Right cardiac atrium (tissue), 5 donors: Measurements from ENCODE around the gene RBBP7. TPM values are rescaled to one million over a fixed set of nuclear protein-coding genes. Genes with fewer than 3 reads are reported as not detected.

ENCODE experiments used
- ATAC-seq, 2 donors: fragments of 200-7000 bp; cut with Tn5 transposase; one replicate each; pipeline versions ENCODE4 v1.8.0 to v1.9.1; 2020; ENCODE audit warnings: moderate library complexity in 2 of 2, mild to moderate bottlenecking in 1 of 2
- DNase-seq, 3 donors: peaks; one replicate each; pipeline ENCODE4 v3.0.0-alpha.2; 2020
- H3K27ac ChIP-seq: one replicate; pipeline ENCODE4 v1.5.1; 2013; ENCODE audit warnings: mild to moderate bottlenecking, low read length, control low read depth, moderate library complexity
- H3K27me3 ChIP-seq: one replicate; pipeline ENCODE4 v1.6.1; 2013; ENCODE audit not compliant: control insufficient read depth, insufficient read depth
- H3K4me1 ChIP-seq: one replicate; pipeline ENCODE4 v1.6.1; 2013; ENCODE audit warnings: low read length; ENCODE audit not compliant: control insufficient read depth, insufficient read depth
- H3K4me3 ChIP-seq: one replicate; pipeline ENCODE4 v1.5.1; 2013; ENCODE audit warnings: low read length, control low read depth
- H3K9me3 ChIP-seq: one replicate; pipeline ENCODE4 v1.6.1; 2013; ENCODE audit warnings: low read length; ENCODE audit not compliant: control insufficient read depth
- WGBS: extraction: QIAGEN DNeasy Blood & Tissue Kit; methylation state at CpG from one replicate; pipeline ENCODE4 v1.1.7; 2013; 5-methylcytosine and 5-hydroxymethylcytosine counted together
- intact Hi-C, 4 donors: fragments of 100-400 bp; cut with DNase I; formaldehyde crosslinking; loops; one replicate each; pipeline versions ENCODE4 v1.11.0 to v1.14.0; 2022 to 2023
- polyA plus RNA-seq: library from polyadenylated mRNA; stranded (reverse); fragments of 200-250 nt; gene quantifications from one replicate; pipeline ENCODE4 v1.2.3, GENCODE V29; 2013
- total RNA-seq, 4 donors: library from RNA; stranded (reverse); fragmentation: NEBNext Ultra II Directional; extraction: Animal tissue kit (Norgen Biotek cat#: 25700); gene quantifications; one replicate each; pipeline ENCODE4 v1.2.1, GENCODE V29; 2021
- donor health status: healthy with polysubstance abuse.
- donor health status: DM: no; HTN: yes; CAD: no.
- donor health status: DM: no; HTN: no; CAD: no.
- donor health status: DM: no; HTN: yes; CAD: no; lungs with severe emphysema.
- donor health status: DM: yes; HTN: yes; CAD: no.

Gene RBBP7
- total and polyA plus RNA-seq, 5 donors: 86.9 to 118 (median 94.3) TPM

DNA sequence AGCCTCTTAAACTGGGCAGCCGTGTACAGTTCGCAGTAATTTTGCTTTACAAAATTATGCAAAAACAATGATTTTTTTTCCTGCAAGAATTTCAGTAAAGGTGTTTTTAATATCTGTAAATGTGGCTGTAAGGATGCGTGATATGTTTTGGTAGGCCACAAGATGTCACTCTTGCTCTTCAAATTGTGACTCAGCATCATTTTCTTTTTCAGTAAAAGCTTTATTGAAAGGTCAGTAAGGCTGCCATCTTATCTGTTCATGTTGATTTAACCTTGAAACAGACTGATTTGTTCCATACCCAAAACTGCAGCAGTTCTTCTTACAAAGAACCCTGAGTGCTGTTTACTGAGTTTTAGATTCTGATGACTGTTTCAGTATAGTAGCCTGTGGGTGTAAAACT, 44.0 kb downstream of the RBBP7 start:
- ATAC-seq: peak; percentile 11 to 50
- 58% methylated on average over 3 of the region's 3 CpGs for WGBS
- H3K27ac ChIP-seq: no peak overlapping the region
- no peak for DNase-seq
- H3K4me1 ChIP-seq: no peaks in the 10 kb centered on the region
- intact Hi-C loops: loop anchor here in 2 of 4 donors (5.0 to 10.0 kb wide), 2 partner anchors 36 to 219 kb away; no protein-coding TSS in a partner anchor
- H3K4me3 ChIP-seq: no peak overlapping the region
- H3K9me3 ChIP-seq: no peaks in the 10 kb centered on the region
- H3K27me3 ChIP-seq: no peaks in the 10 kb centered on the region

DNA sequence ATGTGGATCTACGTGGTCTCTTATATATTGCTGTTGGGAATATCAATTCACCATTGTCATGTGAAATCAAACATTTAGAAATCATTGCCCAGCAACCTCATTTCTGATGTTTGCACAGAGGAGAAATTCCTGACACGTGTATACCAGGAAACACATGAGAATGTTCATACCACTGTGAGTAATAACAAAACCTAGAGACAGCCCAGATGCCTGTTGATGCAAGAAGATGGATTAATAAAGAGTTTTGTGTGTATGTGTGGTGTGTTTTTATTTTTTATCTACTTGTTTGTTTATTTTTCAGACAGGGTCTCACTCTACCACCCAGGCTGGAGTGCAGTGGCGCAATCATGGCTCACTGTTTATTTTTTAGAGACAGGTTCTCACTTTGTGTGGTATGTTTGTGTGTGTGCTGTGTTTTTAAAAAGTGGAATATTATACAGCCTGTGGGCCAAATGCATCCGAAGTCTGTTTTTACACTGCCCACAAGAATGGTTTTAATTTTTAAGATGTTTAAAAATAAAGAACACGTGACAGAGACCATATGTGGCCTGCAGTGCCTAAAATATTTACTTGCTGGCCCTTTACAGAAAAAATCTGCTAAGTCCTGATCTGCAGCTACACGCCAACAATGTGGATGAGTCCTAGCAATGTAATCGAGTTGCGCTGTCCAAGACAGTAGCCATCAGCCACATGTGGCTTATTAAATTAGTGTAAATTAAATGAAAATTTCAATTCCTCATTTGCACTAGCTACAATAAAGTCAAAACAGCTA, 44.7 kb downstream of the RBBP7 start:
- H3K27ac ChIP-seq: no peak overlapping the region
- no peaks in the 10 kb centered on the region for H3K4me1 ChIP-seq
- ATAC-seq (no peak), DNase-seq (no peak)
- H3K9me3 ChIP-seq: no peaks in the 10 kb centered on the region
- intact Hi-C loops: loop anchor here in 2 of 4 donors (5.0 to 10.0 kb wide), 2 partner anchors 37 to 219 kb away; no protein-coding TSS in a partner anchor
- no peak overlapping the region for H3K4me3 ChIP-seq
- H3K27me3 ChIP-seq: no peaks in the 10 kb centered on the region
- 82% methylated on average over 8 of the region's 8 CpGs for WGBS

DNA sequence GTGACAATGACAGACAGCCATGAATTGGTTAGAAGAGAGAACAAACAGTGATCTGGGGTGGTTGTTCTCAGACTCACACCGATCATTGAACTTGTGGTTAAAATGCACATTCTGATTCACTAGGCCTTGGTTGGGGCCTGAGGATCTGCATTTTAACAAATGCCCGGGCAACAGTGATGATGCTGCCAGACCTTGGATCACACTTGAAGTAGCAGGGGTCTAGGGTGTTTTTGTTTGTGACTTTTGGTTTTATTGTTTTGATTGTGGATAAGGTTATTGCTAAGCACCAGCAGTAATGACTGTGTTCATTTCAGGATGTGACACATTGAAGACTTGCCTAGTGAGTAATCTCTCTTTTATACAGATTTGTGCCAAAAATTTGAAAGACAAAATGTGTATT, 47.4 kb downstream of the RBBP7 start:
- ATAC-seq (no peak), DNase-seq (no peak)
- Histone ChIP-seq H3K27ac (no peak overlapping the region), H3K4me1 (no peaks in the 10 kb centered on the region), H3K27me3 (no peaks in the 10 kb centered on the region), H3K9me3 (no peaks in the 10 kb centered on the region), H3K4me3 (no peak overlapping the region)
- intact Hi-C loops: loop anchor here in 1 of 4 donors (10.0 kb wide), 1 partner anchor 222 kb away; no protein-coding TSS in a partner anchor
- WGBS: 78% methylated on average over 2 of the region's 2 CpGs

DNA sequence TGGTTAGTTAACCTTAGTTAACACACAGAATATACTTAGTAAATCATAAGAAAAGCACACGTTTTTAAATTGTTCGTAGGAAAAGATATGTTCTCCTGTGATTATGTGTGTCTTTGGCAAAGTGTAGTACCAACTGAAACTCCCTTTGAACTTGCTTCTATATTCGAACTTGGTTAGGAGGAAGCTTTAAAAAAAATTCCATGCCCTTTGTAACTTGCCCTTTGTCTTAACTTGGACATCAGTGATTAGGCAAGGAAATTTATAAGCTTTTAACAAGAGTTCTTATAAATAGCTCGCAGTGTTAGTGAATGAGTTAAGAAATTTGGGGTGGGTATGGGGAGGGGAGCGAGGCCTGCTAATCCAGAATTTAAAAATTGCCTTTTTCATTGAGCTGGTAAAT, 50.5 kb downstream of the RBBP7 start:
- intact Hi-C loops: loop anchor here in 1 of 4 donors (10.0 kb wide), 1 partner anchor 225 kb away; no protein-coding TSS in a partner anchor
- WGBS: 68% methylated on average over 5 of the region's 5 CpGs
- Histone ChIP-seq H3K4me3 (no peak overlapping the region), H3K27me3 (no peaks in the 10 kb centered on the region), H3K27ac (no peak overlapping the region), H3K9me3 (no peaks in the 10 kb centered on the region), H3K4me1 (no peaks in the 10 kb centered on the region)
- no peak for DNase-seq
- no peak for ATAC-seq

DNA sequence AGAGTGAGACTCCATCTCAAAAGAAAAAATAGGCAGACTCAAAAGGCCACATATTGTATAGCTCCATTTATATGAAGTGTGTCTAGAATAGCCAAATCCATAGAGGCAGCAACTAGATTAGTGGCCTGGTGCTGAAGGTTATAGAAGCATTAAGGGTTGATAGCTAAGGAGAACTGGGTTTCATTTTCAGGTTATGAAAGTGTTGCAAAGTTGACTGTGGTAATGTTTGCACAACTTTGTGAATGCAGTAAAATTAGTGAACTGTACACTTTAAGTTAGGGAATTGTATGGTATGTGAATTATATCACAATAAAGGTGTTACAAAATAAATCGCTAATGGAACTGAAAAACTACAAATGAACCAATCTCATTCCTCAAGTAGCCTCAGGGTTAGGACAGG, 55.6 kb downstream of the RBBP7 start:
- WGBS: 90% methylated on average over 1 of the region's 1 CpG
- H3K4me3 ChIP-seq: no peak overlapping the region
- ATAC-seq (no peak), DNase-seq (no peak)
- intact Hi-C loops: no loop called here
- H3K4me1 ChIP-seq: no peaks in the 10 kb centered on the region
- no peaks in the 10 kb centered on the region for H3K9me3 ChIP-seq
- H3K27ac ChIP-seq: no peak overlapping the region
- H3K27me3 ChIP-seq: no peaks in the 10 kb centered on the region

DNA sequence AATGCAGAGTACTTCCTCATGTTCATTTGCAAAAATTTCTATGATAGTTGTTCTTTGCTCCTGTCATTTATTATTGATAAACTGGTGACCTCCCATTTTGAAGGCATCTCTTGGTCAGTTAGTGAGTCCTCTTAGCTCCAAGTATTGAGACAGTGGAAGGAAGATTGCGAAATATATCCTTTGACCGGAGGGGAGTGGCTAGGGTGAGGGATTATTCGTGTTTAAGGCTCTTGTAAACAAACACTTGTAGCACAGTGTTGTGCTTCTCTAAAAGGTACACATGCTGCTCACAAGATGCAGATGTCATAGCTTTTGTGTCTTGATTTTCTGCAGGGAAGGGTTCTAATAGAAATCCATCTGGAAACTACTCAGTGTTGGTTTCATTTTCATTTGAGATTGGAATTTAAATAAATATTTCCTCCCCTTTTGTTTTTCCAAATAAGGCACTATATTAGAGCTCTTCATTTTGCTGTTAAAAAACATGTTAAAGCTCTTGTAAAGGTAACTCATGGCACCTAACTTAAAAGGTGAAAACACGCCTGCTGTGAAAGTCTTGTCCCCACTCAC, 62.1 kb downstream of the RBBP7 start:
- H3K9me3 ChIP-seq: no peaks in the 10 kb centered on the region
- 39% methylated on average over 4 of the region's 4 CpGs for WGBS
- DNase-seq (no peak), ATAC-seq (peak; percentile 83 to 84)
- peak overlapping the region; percentile 42 for H3K4me3 ChIP-seq
- peak overlapping the region; percentile 68 for H3K27ac ChIP-seq
- H3K4me1 ChIP-seq: no peaks in the 10 kb centered on the region
- no peaks in the 10 kb centered on the region for H3K27me3 ChIP-seq
- intact Hi-C loops: no loop called here

DNA sequence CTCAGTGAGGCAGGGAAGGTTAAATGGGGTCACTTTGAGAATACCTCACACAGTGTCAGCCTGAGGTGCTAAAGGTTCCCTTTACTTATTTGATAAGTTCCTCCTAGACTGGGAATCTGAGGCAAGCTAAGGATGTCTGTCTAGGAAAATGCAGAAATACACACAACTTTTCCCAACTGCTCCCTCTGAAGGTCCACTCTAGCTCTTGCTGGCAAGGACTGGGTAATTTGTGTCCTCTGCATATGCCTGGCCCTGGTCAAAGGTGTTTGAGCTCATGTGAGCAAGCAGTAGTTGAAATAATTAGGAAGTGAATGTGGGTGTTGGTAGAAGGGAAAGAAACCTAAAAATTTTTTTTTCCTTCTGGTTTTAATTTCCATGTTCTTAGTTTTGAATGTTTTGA, 62.6 kb downstream of the RBBP7 start:
- ATAC-seq: peak; percentile 50 to 51

DNA sequence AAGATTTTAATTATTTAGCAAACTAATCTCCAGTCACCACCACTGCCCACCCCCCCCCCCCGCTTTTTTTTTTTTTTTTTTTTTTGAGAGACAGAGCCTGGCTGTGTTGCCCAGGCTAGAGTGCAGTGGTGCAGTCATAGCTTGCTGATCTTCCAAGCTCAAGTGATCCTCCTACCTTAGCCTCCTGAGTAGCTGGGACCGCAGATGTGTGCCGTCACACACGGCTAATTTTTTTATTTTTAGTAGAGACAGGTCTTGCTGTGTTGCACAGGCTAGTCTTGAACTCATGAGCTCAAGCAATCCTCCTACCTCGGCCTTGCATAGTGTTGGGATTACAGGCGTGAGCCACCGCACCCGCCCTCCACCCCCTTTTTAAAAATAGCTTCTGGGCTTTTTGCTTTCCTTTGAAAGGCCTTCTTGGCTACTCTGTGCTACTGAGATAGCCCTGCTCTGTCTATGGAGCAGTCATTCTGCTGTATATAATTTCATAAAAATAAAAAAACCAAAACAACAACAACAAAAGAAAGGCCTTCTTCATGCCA, 65.2 kb downstream of the RBBP7 start:
- Histone ChIP-seq H3K4me1 (peaks cover 1% of the 10 kb centered on the region), H3K9me3 (no peaks in the 10 kb centered on the region), H3K27ac (no peak overlapping the region), H3K27me3 (no peaks in the 10 kb centered on the region), H3K4me3 (no peak overlapping the region)
- 83% methylated on average over 8 of the region's 8 CpGs for WGBS
- DNase-seq: no peak
- ATAC-seq: no peak
- intact Hi-C loops: no loop called here

More for the DNA sequence above, 62.6 kb downstream of the RBBP7 start:
- no peaks in the 10 kb centered on the region for H3K4me1 ChIP-seq
- intact Hi-C loops: no loop called here
- no peaks in the 10 kb centered on the region for H3K27me3 ChIP-seq
- no peak overlapping the region for H3K4me3 ChIP-seq
- H3K27ac ChIP-seq: no peak overlapping the region
- H3K9me3 ChIP-seq: no peaks in the 10 kb centered on the region
- DNase-seq: no peak

DNA sequence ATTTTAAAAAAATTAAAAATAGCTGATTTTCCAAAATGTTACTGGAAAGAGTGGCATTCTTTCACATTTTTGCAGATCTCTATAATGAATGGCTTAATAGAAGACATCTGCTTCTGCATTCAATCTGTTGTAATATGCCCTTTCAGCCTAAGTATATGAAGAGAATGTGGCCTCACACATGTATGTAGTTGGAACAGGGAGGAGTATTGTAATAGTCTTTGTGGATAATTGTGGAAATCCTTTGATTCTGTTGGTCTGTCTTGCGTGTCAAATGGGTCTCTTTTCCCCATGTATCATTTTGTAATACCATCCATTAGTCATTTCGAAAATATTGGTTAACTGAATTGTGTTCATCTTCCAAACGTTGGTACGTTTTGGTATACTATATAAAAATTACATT, 72.3 kb downstream of the RBBP7 start:
- no peak overlapping the region for H3K4me3 ChIP-seq
- no peaks in the 10 kb centered on the region for H3K27me3 ChIP-seq
- peaks cover 1% of the 10 kb centered on the region for H3K4me1 ChIP-seq
- intact Hi-C loops: no loop called here
- ATAC-seq (no peak), DNase-seq (no peak)
- no peak overlapping the region for H3K27ac ChIP-seq
- no peaks in the 10 kb centered on the region for H3K9me3 ChIP-seq
- WGBS: 91% methylated on average over 4 of the region's 4 CpGs

DNA sequence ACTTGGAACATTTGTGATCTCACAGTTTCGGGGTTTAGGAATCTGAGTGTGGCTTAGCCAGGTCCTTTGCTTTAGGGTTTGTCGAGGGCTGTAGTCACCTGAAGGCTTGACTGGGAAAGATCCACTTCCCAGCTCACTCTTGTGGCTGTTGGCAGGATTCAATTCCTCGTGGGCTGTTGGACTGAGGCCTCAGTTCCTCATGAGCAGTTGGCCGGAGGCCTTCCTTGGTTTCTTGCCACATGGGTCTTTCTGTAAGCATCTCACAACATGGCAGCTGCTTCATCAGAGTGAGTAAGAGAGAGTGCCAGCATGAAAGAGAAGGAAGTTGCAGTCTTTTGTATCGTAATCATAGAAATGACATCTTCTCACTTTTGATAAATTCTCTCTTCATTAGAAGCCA, 72.8 kb downstream of the RBBP7 start:
- no peak for ATAC-seq
- intact Hi-C loops: no loop called here
- H3K4me1 ChIP-seq: peaks cover 1% of the 10 kb centered on the region
- 64% methylated on average over 5 of the region's 5 CpGs for WGBS
- no peaks in the 10 kb centered on the region for H3K27me3 ChIP-seq
- no peaks in the 10 kb centered on the region for H3K9me3 ChIP-seq
- DNase-seq: peak in 2 of 3 donors; percentile 28 to 67
- peak overlapping the region; percentile 27 for H3K27ac ChIP-seq
- H3K4me3 ChIP-seq: no peak overlapping the region

DNA sequence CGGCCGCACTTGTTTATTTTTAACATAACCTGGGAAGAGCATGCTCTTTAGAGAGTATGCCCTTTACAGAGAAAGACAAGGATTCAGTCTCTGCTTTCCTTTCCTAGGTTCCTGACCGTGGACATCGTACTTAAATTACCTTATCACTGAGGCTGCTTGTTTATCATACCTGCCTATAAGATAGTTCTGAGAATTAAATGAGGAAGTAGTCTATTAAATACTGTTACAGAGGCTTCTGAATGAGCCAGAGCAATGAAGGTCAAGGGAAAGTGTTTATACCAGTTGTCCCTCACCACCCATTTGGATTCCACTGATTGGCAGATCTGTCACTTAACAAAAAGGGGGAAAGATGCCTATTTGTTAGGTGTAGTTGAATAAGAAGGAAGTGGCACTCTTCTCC, 73.9 kb downstream of the RBBP7 start:
- intact Hi-C loops: no loop called here
- Histone ChIP-seq H3K9me3 (no peaks in the 10 kb centered on the region), H3K4me3 (no peak overlapping the region), H3K27me3 (no peaks in the 10 kb centered on the region), H3K4me1 (peaks cover 1% of the 10 kb centered on the region), H3K27ac (no peak overlapping the region)
- WGBS: 91% methylated on average over 4 of the region's 4 CpGs
- no peak for ATAC-seq
- no peak for DNase-seq
